BE2C (cell line): Measurements from ENCODE around the gene PHEX.

Source experiments
- DNase-seq: peaks from one replicate; pipeline ENCODE4 v3.0.0-alpha.2; 2020
- H3K27me3 ChIP-seq: fragments of 250-450 bp; sonication (Bioruptor Pico); 2 replicates; pipeline ENCODE4 v1.5.1; 2020; ENCODE audit warnings: mild to moderate bottlenecking
- H3K36me3 ChIP-seq: fragments of 250-450 bp; sonication (Bioruptor Pico); 2 replicates; pipeline ENCODE4 v1.5.1; 2020; ENCODE audit warnings: mild to moderate bottlenecking
- H3K4me1 ChIP-seq: fragments of 250-450 bp; sonication (Bioruptor Pico); 2 replicates; pipeline ENCODE4 v1.5.1; 2020
- H3K4me3 ChIP-seq: 2 replicates; pipeline ENCODE4 v1.5.1; 2011; ENCODE audit warnings: low read depth, low read length
- H3K9me3 ChIP-seq: fragments of 250-450 bp; sonication (Bioruptor Pico); 2 replicates; pipeline ENCODE4 v1.5.1; 2020
- TF ChIP-seq, protein P1 (sequence below): IDR thresholded peaks from 2 replicates; pipeline ENCODE4 v1.5.1; 2012; ENCODE audit warnings: mild to moderate bottlenecking, low read depth, low read length

PHEX gene

DNA sequence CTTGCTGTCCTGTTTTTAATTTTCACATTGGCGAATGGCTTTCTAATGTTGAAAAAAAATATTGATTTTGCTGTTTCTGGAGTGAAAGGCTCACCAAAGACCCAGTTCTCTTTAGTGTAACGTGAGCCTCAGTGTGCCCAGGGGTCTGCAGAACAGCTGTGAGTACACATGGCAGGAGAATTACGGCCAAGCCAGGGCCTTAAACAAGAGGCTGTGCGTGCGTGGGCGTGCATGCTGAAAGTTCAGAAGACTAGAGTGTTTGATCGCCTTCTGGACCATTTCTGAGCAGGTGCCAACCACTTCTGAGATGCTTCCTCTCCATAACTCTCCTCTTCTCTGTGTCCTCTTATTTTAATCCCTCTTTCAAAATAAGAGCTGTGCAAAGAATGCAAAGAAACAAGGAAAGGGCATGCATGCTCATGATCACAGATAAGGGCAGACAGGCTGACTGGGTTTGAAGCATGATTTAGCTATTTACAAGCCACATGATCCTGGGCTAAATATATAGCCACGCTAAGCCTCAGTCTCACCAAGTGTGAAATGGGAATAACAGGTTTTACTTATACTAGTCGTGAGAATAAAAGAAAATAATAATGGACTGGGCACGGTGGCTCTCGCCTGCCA, 9.9 kb downstream of the PHEX start:
- H3K36me3 ChIP-seq: no peaks in the 10 kb centered on the region
- H3K27me3 ChIP-seq: no peaks in the 10 kb centered on the region
- no peak for DNase-seq
- TF ChIP-seq, protein P1, sequence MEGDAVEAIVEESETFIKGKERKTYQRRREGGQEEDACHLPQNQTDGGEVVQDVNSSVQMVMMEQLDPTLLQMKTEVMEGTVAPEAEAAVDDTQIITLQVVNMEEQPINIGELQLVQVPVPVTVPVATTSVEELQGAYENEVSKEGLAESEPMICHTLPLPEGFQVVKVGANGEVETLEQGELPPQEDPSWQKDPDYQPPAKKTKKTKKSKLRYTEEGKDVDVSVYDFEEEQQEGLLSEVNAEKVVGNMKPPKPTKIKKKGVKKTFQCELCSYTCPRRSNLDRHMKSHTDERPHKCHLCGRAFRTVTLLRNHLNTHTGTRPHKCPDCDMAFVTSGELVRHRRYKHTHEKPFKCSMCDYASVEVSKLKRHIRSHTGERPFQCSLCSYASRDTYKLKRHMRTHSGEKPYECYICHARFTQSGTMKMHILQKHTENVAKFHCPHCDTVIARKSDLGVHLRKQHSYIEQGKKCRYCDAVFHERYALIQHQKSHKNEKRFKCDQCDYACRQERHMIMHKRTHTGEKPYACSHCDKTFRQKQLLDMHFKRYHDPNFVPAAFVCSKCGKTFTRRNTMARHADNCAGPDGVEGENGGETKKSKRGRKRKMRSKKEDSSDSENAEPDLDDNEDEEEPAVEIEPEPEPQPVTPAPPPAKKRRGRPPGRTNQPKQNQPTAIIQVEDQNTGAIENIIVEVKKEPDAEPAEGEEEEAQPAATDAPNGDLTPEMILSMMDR: no peak
- H3K4me3 ChIP-seq: no peak overlapping the region
- no peaks in the 10 kb centered on the region for H3K4me1 ChIP-seq
- H3K9me3 ChIP-seq: no peaks in the 10 kb centered on the region

DNA sequence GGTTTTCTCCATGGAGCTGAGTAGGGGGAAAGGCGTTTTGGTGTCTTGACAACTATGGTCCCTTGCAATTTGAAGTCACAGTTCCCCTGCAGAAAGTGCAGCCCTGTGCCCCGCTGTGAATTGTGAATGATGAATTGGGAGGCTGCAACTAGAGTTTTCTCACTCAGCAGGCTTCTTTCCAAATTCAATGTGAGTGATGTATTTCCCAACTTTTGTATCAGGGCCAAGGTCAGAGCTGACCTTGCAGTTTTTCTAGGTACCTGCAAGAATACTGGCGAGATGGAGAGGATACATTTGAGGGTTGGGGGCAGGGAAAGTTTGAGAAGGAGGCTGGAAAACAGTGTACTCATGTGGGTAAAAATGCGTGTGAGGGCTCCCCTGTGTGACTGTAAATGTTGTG, 11.7 kb downstream of the PHEX start:
- Histone ChIP-seq H3K27me3 (no peaks in the 10 kb centered on the region), H3K4me1 (no peaks in the 10 kb centered on the region), H3K9me3 (no peaks in the 10 kb centered on the region), H3K4me3 (no peak overlapping the region), H3K36me3 (no peaks in the 10 kb centered on the region)
- TF ChIP-seq, protein P1: no peak
- no peak for DNase-seq

- Histone ChIP-seq H3K36me3 (no peaks in the 10 kb centered on the region), H3K4me1 (no peaks in the 10 kb centered on the region), H3K9me3 (no peaks in the 10 kb centered on the region), H3K27me3 (no peaks in the 10 kb centered on the region), H3K4me3 (no peak overlapping the region)
- DNase-seq: no peak
- TF ChIP-seq, protein P1: no peak
Observed at GRCh38 chrX:22047468-22047867, 15.3 kb downstream of the PHEX start.

DNA sequence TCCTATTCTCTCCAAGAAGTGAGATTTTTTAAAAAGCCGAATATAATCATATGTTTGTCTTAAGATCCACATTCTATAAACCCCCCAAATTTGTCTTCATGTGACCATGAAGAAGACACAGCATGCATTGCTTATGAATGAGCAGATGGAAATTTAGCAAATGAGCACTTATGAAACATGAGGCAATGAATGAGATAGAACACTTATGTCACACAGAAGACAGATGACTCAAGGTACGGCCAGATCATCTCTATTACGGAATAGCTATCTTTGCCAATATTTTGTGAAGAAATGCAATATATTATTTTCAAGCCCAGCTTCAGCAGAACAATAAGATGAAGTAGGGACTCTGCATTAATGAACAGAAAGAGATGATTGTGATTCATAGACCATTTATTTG, 21.4 kb downstream of the PHEX start:
- Histone ChIP-seq H3K4me1 (no peaks in the 10 kb centered on the region), H3K27me3 (no peaks in the 10 kb centered on the region), H3K9me3 (no peaks in the 10 kb centered on the region), H3K36me3 (no peaks in the 10 kb centered on the region), H3K4me3 (no peak overlapping the region)
- no peak for DNase-seq
- TF ChIP-seq, protein P1: no peak

- Histone ChIP-seq H3K36me3 (no peaks in the 10 kb centered on the region), H3K27me3 (no peaks in the 10 kb centered on the region), H3K4me1 (no peaks in the 10 kb centered on the region), H3K4me3 (no peak overlapping the region), H3K9me3 (no peaks in the 10 kb centered on the region)
- no peak for DNase-seq
- TF ChIP-seq, protein P1: no peak
Observed at GRCh38 chrX:22056235-22056634, 24.1 kb downstream of the PHEX start.

DNA sequence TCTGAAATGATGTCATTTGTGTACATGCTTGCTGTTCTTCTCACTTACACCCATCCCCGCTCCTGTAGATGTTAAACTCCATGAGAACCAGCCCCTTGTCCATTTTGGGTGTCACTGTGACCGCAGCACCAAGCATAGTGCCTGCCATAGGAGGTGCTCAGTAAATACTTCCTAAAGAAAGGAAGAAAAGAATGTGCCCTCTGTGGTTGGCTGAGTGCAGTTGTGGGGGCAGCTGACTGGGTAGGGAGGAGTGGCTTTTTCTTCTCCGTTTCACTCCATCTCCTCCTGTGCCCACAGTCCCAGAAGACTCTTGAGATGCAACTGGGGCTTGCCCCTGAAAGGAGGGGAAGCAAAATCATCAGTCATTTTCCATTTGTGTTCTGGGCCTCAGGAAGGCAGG, 25.5 kb downstream of the PHEX start:
- no peak for DNase-seq
- Histone ChIP-seq H3K9me3 (no peaks in the 10 kb centered on the region), H3K4me1 (no peaks in the 10 kb centered on the region), H3K4me3 (no peak overlapping the region), H3K27me3 (no peaks in the 10 kb centered on the region), H3K36me3 (no peaks in the 10 kb centered on the region)
- TF ChIP-seq, protein P1: no peak
